ENCODE results near the gene PITPNC1.
"Not testable (repeated sequence)": the region's sequence is repeated elsewhere in the genome, so short reads cannot be mapped to it uniquely, and the experiment has no call there.

Gene PITPNC1

DNA sequence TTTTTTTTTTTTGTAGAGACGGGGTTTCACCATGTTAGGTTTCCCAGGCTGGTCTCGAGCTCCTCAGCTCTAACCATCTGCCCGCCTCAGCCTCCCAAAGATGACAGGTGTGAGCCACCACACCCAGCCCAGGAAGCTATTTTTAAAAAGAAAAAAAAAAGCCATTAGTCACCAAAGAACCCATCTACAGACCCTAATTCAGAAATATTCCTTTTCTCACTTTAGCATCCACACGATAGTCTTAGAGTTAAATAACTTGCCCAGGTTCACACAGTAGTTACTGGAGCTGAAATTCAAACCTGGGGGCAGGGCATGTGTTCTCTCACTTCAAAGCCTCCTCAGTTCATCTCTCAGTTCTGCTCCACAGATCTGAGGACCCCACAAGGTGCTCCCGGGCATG, 270.4 kb downstream of the PITPNC1 start:
- TF ChIP-seq, protein P1, sequence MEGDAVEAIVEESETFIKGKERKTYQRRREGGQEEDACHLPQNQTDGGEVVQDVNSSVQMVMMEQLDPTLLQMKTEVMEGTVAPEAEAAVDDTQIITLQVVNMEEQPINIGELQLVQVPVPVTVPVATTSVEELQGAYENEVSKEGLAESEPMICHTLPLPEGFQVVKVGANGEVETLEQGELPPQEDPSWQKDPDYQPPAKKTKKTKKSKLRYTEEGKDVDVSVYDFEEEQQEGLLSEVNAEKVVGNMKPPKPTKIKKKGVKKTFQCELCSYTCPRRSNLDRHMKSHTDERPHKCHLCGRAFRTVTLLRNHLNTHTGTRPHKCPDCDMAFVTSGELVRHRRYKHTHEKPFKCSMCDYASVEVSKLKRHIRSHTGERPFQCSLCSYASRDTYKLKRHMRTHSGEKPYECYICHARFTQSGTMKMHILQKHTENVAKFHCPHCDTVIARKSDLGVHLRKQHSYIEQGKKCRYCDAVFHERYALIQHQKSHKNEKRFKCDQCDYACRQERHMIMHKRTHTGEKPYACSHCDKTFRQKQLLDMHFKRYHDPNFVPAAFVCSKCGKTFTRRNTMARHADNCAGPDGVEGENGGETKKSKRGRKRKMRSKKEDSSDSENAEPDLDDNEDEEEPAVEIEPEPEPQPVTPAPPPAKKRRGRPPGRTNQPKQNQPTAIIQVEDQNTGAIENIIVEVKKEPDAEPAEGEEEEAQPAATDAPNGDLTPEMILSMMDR (IDR thresholded peaks at IDR 0.05; ENCODE audit: extremely low read depth, insufficient read depth, missing control alignments): no peak
- DNase-seq (ENCODE audit: low spot score): peak; percentile 42
- in situ Hi-C loops (cut with MboI; ENCODE audit: low pct_unique_long_range_greater_than_20kb, low sequenced_read_pairs, unreplicated experiment): no loop called here

DNA sequence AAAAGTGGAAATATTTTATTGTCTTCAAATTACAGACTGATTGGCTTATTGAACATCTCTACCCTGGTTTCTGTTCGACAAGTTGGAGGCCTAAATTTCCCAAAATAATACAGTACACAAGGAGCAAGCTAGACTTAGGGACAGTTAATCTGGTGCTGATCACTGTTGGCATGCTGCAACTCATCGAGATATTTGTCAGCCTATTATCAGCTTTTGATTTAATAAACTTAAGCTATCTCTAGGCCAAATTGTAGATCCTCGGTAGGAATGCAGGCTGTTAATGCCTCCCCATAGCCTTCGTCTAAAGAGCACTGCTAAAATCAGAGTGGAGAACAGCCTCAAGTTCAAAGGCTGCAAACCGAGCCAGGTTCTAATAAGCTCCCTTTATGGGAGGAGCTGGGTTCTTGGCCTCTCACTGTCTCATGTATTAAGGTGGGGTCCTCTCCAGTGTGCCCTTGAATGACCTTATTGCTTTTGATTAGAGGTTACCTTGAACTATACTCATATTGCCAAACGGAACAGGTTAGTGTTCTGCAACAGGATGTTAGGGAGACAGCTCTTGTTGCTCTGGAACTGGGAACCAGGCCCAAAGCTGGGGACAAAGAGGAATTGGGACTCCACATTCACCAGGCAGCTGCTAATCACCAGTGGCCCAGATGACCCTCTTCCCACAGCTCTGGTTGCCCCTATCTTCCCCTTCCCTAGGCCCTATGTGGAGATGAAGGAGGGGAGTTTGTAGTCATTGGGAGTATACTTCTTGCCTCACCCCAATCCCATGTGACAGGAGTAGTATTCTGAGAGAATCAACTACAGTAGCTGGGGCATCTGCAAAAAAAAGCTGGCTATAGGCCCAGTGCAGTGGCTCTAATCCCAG, 271.2 kb downstream of the PITPNC1 start:
- TF ChIP-seq, protein P1 (IDR thresholded peaks at IDR 0.05; ENCODE audit: extremely low read depth, insufficient read depth, missing control alignments): no peak
- in situ Hi-C loops (cut with MboI; ENCODE audit: low pct_unique_long_range_greater_than_20kb, low sequenced_read_pairs, unreplicated experiment): no loop called here
- no peak for DNase-seq (ENCODE audit: low spot score)

DNA sequence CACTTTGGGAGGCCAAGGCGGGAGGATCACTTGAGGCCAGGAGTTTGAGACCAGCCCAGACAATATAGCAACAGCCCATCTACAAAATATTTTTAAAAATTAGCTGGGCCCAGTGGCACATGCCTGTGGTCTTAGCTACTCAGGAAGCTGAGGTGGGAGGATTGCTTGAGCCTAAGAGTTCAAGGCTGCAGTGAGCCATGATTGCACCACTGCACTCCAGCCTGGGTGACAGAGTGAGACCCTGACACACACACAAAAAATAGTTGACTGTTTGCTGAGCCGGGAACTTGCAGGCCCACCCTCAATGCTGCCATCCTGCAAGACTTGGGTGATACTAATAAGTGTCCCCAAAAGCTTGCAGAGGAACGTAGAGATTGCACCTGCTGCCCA, 271.8 kb downstream of the PITPNC1 start:
- DNase-seq (ENCODE audit: low spot score); in situ Hi-C loops (cut with MboI; ENCODE audit: low pct_unique_long_range_greater_than_20kb, low sequenced_read_pairs, unreplicated experiment): not testable (repeated sequence)

DNA sequence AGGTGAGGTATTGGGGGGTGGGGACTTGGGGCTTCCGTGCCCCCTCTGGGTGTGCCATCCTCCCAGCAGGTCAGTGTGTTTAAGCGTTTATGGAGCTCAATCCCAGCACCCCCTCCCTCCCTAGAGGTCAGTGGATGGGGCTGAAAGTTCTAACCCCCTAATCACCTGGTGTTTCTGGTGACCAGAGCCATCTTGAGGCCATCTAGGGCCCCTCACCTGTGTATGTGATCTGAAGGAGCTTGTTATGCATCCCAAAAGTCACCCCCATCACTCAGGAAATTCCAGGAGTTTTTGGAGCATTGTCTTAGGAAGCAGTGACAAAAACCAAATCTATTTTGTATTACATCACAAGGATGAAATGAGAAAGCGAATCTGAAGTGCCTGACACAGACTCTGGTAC, 272.8 kb downstream of the PITPNC1 start:
- TF ChIP-seq, protein P1 (IDR thresholded peaks at IDR 0.05; ENCODE audit: extremely low read depth, insufficient read depth, missing control alignments): no peak
- in situ Hi-C loops (cut with MboI; ENCODE audit: low pct_unique_long_range_greater_than_20kb, low sequenced_read_pairs, unreplicated experiment): no loop called here
- no peak for DNase-seq (ENCODE audit: low spot score)

DNA sequence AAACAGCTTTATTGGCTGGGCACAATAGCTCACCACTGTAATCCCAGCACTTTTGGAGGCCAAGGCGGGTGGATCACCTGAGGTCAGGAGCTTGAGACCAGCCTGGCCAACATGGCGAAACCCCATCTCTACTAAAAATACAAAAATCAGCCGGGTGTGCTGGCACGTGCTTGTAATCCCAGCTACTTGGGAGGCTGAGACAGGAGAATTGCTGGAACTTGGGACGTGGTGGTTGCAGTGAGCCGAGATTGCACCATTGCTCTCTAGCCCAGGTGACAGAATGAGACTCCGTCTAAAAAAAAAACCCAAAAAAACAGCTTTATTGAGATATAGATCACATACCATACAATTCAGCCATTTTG, 274.1 kb downstream of the PITPNC1 start:
- DNase-seq (ENCODE audit: low spot score); in situ Hi-C loops (cut with MboI; ENCODE audit: low pct_unique_long_range_greater_than_20kb, low sequenced_read_pairs, unreplicated experiment): not testable (repeated sequence)

DNA sequence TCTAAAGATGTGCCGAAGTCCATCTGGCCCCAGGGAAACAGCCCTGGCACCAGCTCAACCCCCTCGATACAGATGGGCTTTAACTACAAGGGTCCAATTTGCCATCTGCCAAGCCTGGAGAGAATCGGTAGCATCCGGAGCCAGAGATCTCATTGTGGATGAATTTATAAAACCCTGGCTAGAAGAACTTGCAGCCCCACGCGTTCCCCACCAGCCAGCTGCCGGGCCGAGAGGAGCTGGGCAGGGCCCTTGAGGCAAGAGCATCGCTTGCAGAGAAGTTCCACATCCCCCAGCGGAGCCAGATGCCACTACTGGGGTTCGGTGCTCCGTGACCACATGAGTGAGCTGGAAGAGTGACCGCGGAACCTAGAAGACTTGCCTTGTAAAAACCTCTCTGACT, 275.4 kb downstream of the PITPNC1 start:
- TF ChIP-seq, protein P1 (IDR thresholded peaks at IDR 0.05; ENCODE audit: extremely low read depth, insufficient read depth, missing control alignments): no peak
- in situ Hi-C loops (cut with MboI; ENCODE audit: low pct_unique_long_range_greater_than_20kb, low sequenced_read_pairs, unreplicated experiment): no loop called here
- DNase-seq (ENCODE audit: low spot score): no peak

DNA sequence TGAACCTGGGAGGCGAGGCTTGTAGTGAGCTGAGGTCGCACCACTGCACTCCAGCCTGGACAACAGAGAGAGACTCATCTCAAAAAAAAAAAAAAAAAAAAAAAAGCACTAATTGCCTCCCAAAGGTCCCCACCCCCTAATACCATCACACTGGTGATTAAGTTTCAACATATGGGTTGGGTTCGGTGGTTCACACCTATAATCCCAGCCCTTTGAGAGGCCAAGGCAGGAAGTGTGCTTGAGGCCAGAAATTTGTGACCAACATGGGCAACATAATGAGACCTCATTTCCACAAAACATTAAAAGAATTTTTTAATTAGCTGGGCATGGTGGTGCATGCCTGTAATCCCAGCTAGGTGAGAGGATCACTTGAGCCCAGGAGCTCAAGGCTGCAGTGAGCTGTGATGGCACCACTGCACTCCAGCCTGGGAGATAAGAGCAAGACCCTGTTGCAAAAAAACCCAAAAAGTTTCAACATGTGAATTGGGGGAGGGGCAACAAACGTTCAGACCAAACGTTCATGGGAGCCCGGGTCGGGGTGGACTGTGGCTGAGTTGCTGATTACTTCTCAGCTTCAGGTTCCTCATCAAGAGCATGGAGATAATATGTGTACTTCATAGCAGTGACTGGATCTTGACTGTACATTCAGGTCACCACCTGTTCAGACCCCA, 278.5 kb downstream of the PITPNC1 start:
- in situ Hi-C loops (cut with MboI; ENCODE audit: low pct_unique_long_range_greater_than_20kb, low sequenced_read_pairs, unreplicated experiment): no loop called here
- no peak for DNase-seq (ENCODE audit: low spot score)
- TF ChIP-seq, protein P1 (IDR thresholded peaks at IDR 0.05; ENCODE audit: extremely low read depth, insufficient read depth, missing control alignments): no peak
